Muscle of back (tissue), 11 donors: Measurements from ENCODE around the gene OPN1LW. TPM values are rescaled to one million over a fixed set of nuclear protein-coding genes. Genes with fewer than 3 reads are reported as not detected.
A peak's percentile ranks its signal among the peaks of the same experiment; 100 is the strongest.
"Not testable (repeated sequence)": the region's sequence is repeated elsewhere in the genome, so short reads cannot be mapped to it uniquely, and the experiment has no call there.

Source experiments
- DNase-seq, 3 donors: peaks; one replicate each; pipeline versions ENCODE4 v3.0.0 to v3.0.0-alpha.2; 2013
- polyA plus RNA-seq, 10 donors: library from polyadenylated mRNA; unstranded; fragments of 120-200 nt; gene quantifications; one replicate each; pipeline ENCODE4 v1.2.1, GENCODE V29; 2013; ENCODE audit not compliant: insufficient read length in 10 of 10

The OPN1LW gene
- polyA plus RNA-seq, 10 donors: not detected

GRCh38 chrX:154132366-154132765 lies 11.7 kb upstream of the OPN1LW start:
- no peak for DNase-seq

- DNase-seq: no peak
Measured at GRCh38 chrX:154135458-154136229, 8.4 kb upstream of the OPN1LW start.

GRCh38 chrX:154136627-154137161 lies 7.3 kb upstream of the OPN1LW start:
- peak; percentile 41 to 84 (median 62) for DNase-seq

GRCh38 chrX:154138857-154139256 lies 5.2 kb upstream of the OPN1LW start:
- DNase-seq: no peak

- DNase-seq: no peak
Measured at GRCh38 chrX:154140206-154140605, 3.8 kb upstream of the OPN1LW start.

- DNase-seq: no peak
Measured at GRCh38 chrX:154140742-154141141, 3.3 kb upstream of the OPN1LW start.

GRCh38 chrX:154142386-154142785 lies 1.7 kb upstream of the OPN1LW start:
- no peak for DNase-seq

GRCh38 chrX:154142950-154143745 lies 895 bp upstream of the OPN1LW start:
- no peak for DNase-seq

- not testable (repeated sequence) for DNase-seq
Measured at GRCh38 chrX:154151030-154151429, 7.0 kb downstream of the OPN1LW start.

- DNase-seq: not testable (repeated sequence)
Measured at GRCh38 chrX:154156221-154156620, 12.2 kb downstream of the OPN1LW start.

GRCh38 chrX:154157207-154157606 lies 13.2 kb downstream of the OPN1LW start:
- DNase-seq: not testable (repeated sequence)

- not testable (repeated sequence) for DNase-seq
Measured at GRCh38 chrX:154159345-154159744, 15.3 kb downstream of the OPN1LW start.

GRCh38 chrX:154164902-154165301 lies 20.9 kb downstream of the OPN1LW start:
- DNase-seq: not testable (repeated sequence)

GRCh38 chrX:154168384-154168783 lies 24.3 kb downstream of the OPN1LW start:
- not testable (repeated sequence) for DNase-seq

GRCh38 chrX:154172535-154172943 lies 28.5 kb downstream of the OPN1LW start:
- DNase-seq: not testable (repeated sequence)

- not testable (repeated sequence) for DNase-seq
Measured at GRCh38 chrX:154174356-154174755, 30.3 kb downstream of the OPN1LW start.

- DNase-seq: not testable (repeated sequence)
Measured at GRCh38 chrX:154182296-154182695, 38.3 kb downstream of the OPN1LW start, which contains the start of gene OPN1MW. OPN1MW (plus strand) TSS chrX:154182596; CDS start chrX:154182678, 82 bp downstream.

- DNase-seq: not testable (repeated sequence)
Measured at GRCh38 chrX:154183794-154184193, 39.8 kb downstream of the OPN1LW start.

- DNase-seq: not testable (repeated sequence)
Measured at GRCh38 chrX:154192846-154193245, 48.8 kb downstream of the OPN1LW start.

GRCh38 chrX:154194316-154194715 lies 50.3 kb downstream of the OPN1LW start:
- not testable (repeated sequence) for DNase-seq

GRCh38 chrX:154196466-154196865 lies 52.4 kb downstream of the OPN1LW start:
- DNase-seq: not testable (repeated sequence)
